ENCODE data around the gene EHF. TPM values are rescaled to one million over a fixed set of nuclear protein-coding genes. Genes with fewer than 3 reads are reported as not detected.

Gene EHF
- total and polyA plus RNA-seq, 2 of the 13 experiments (the other 11 are each of a cell fraction or from before 2014, with no cell fraction given): 0.04 to 0.46 TPM

- TF ChIP-seq PITX1 (CRISPR knock-in tag; IDR thresholded peaks at IDR 0.05): no peak
- TF ChIP-seq MTF1 (CRISPR knock-in tag; IDR thresholded peaks at IDR 0.05): no peak
These were observed at the start of gene EHF (continued) for GRCh38 chr11:34620820-34621792.

GRCh38 chr11:34573537-34573936 is 47.4 kb upstream of the EHF start:
- H3K4me2 ChIP-seq (ENCODE audit: low read depth, low read length): no peak overlapping the region
- no peaks in the 10 kb centered on the region for H3K36me3 ChIP-seq (replicated peaks in 1 of 2; ENCODE audit: control insufficient read depth in 1 of 2, insufficient read depth in 2 of 2, low read length in 2 of 2)
- no peak overlapping the region for H2AFZ ChIP-seq (ENCODE audit: low read length)
- ChIA-PET CTCF (ENCODE audit: low intra/inter-chr PET ratio, low total read pairs) (no interaction called here), POLR2A (no interaction called here)
- H3K79me2 ChIP-seq (ENCODE audit: insufficient read depth, low read length): no peaks in the 10 kb centered on the region
- no TSS peak for BruUV-seq (replicated peaks)
- ATAC-seq: no peak
- TF ChIP-seq ZNF207 (IDR thresholded peaks at IDR 0.05; ENCODE audit: borderline replicate concordance) (no peak), CREB1 (IDR thresholded peaks at IDR 0.05) (peak; percentile 62), CREB1 (CRISPR knock-in tag; IDR thresholded peaks at IDR 0.05) (no peak)
- H3K9me3 ChIP-seq (ENCODE audit: low read length): no peaks in the 10 kb centered on the region
- in situ Hi-C loops (cut with HindIII; ENCODE audit: extremely low pct_ligation_motif_present, low pct_unique_long_range_greater_than_20kb) (no loop called here), intact Hi-C loops (cut with micrococcal nuclease; ENCODE audit: unreplicated experiment) (no loop called here)
- no peak overlapping the region for H3K9ac ChIP-seq (ENCODE audit: insufficient read depth, low read depth, low read length)
- peaks cover 2 to 5% of the 10 kb centered on the region in 2 experiments; a peak in 1 of 5 replicates for H3K27me3 ChIP-seq (ENCODE audit: control insufficient read depth in 1 of 2, insufficient read depth in 2 of 2, low read length in 2 of 2)
- no peaks in the 10 kb centered on the region for H3K4me1 ChIP-seq (ENCODE audit: insufficient read depth, low read length)
- no peak for DNase-seq (ENCODE audit: low spot score)
- no peaks in the 10 kb centered on the region for H4K20me1 ChIP-seq (ENCODE audit: insufficient read depth, low read length)
- no peak overlapping the region for H3K4me3 ChIP-seq (replicated peaks in 1 of 3; ENCODE audit: insufficient read depth in 1 of 3, low read depth in 2 of 3, low read length in 3 of 3)
- FAIRE-seq: no peak
- H3K27ac ChIP-seq (ENCODE audit: extremely low read length, insufficient read depth, low read length): no peak overlapping the region
- WGBS (ENCODE audit: low lambda C conversion rate): 77% methylated on average over 7 of the region's 7 CpGs

- Histone ChIP-seq H3K79me2 (ENCODE audit: insufficient read depth, low read length) (no peaks in the 10 kb centered on the region), H3K9me3 (ENCODE audit: low read length) (no peaks in the 10 kb centered on the region), H3K9ac (ENCODE audit: insufficient read depth, low read depth, low read length) (no peak overlapping the region), H3K36me3 (replicated peaks in 1 of 2; ENCODE audit: control insufficient read depth in 1 of 2, insufficient read depth in 2 of 2, low read length in 2 of 2) (no peaks in the 10 kb centered on the region), H3K4me2 (ENCODE audit: low read depth, low read length) (no peak overlapping the region), H4K20me1 (ENCODE audit: insufficient read depth, low read length) (no peaks in the 10 kb centered on the region), H3K4me1 (ENCODE audit: insufficient read depth, low read length) (no peaks in the 10 kb centered on the region), H3K27ac (ENCODE audit: extremely low read length, insufficient read depth, low read length) (no peak overlapping the region), H3K4me3 (replicated peaks in 1 of 3; ENCODE audit: insufficient read depth in 1 of 3, low read depth in 2 of 3, low read length in 3 of 3) (no peak overlapping the region), H2AFZ (ENCODE audit: low read length) (no peak overlapping the region), H3K27me3 (ENCODE audit: control insufficient read depth in 1 of 2, insufficient read depth in 2 of 2, low read length in 2 of 2) (peaks cover 2 to 5% of the 10 kb centered on the region in 2 experiments; a peak in 1 of 5 replicates)
- in situ Hi-C loops (cut with HindIII; ENCODE audit: extremely low pct_ligation_motif_present, low pct_unique_long_range_greater_than_20kb) (loop anchor here (25.0 kb wide), 1 partner anchor 812 kb away; no protein-coding TSS in a partner anchor), intact Hi-C loops (cut with micrococcal nuclease; ENCODE audit: unreplicated experiment) (no loop called here)
- ChIA-PET CTCF (ENCODE audit: low intra/inter-chr PET ratio, low total read pairs) (no interaction called here), POLR2A (no interaction called here)
- FAIRE-seq: no peak
- no TSS peak for BruUV-seq (replicated peaks)
- ATAC-seq: no peak
- 27% methylated on average over 4 of the region's 4 CpGs for WGBS (ENCODE audit: low lambda C conversion rate)
- DNase-seq (ENCODE audit: low spot score): no peak
- TF ChIP-seq POLR2A (IDR thresholded peaks at IDR 0.05; ENCODE audit: insufficient read depth in 1 of 2, low read depth in 2 of 2, low read length in 2 of 2) (no peak), WIZ (CRISPR knock-in tag; IDR thresholded peaks at IDR 0.05) (no peak), GPBP1L1 (CRISPR knock-in tag; IDR thresholded peaks at IDR 0.05) (no peak), ZBTB46 (CRISPR knock-in tag; IDR thresholded peaks at IDR 0.05; ENCODE audit: borderline replicate concordance) (no peak), KAT8 (CRISPR knock-in tag; IDR thresholded peaks at IDR 0.05) (no peak), ELK4 (CRISPR knock-in tag; IDR thresholded peaks at IDR 0.05; ENCODE audit: borderline replicate concordance) (no peak), SYNCRIP (IDR thresholded peaks at IDR 0.05; ENCODE audit: insufficient read depth, low read depth, low read length) (no peak), ZNF17 (CRISPR knock-in tag; IDR thresholded peaks at IDR 0.05) (no peak)
These were observed 45.6 kb upstream of the EHF start for GRCh38 chr11:34575261-34575660.

Data from HepG2 (cell line).